K562 (cell line): Measurements from ENCODE around the gene TIGAR. TPM values are rescaled to one million over a fixed set of nuclear protein-coding genes. Genes with fewer than 3 reads are reported as not detected.

ENCODE experiments used
- CEBPB ChIP-seq: fragments of 450-650 bp; IDR thresholded peaks from 2 replicates; pipeline ENCODE4 v1.6.1; 2016; ENCODE audit warnings: missing genetic modification characterization, missing compliant biosample characterization
- GABPB1 ChIP-seq: sonication (generic); formaldehyde crosslinking; IDR thresholded peaks from 2 replicates; pipeline ENCODE4 v1.8.0; 2022; ENCODE audit warnings: mild to moderate bottlenecking, missing genetic modification reagents
- GATAD2A ChIP-seq: fragments of 450-650 bp; IDR thresholded peaks from 2 replicates; pipeline ENCODE4 v1.6.1; 2017
- L3MBTL2 ChIP-seq: fragments of 450-650 bp; IDR thresholded peaks from 2 replicates; pipeline ENCODE4 v1.6.1; 2016; ENCODE audit warnings: mild to moderate bottlenecking, moderate library complexity
- NR2C1 ChIP-seq, 2 experiments: fragments of 450-650 bp; IDR thresholded peaks; 2 replicates each; pipeline ENCODE4 v1.6.1; 2017; ENCODE audit warnings: mild to moderate bottlenecking in 2 of 2, antibody characterized with exemption in 1 of 2, inconsistent platforms in 1 of 2, missing compliant biosample characterization in 1 of 2, missing genetic modification characterization in 1 of 2
- NR2C2 ChIP-seq, 2 experiments: fragments of 200-800 bp in 1 of 2; sonication (Bioruptor generic) in 1 of 2; sonication (generic) in 1 of 2; formaldehyde crosslinking in 1 of 2; IDR thresholded peaks; 2 replicates each; pipeline versions ENCODE4 v1.6.1 to v1.8.0; 2016 to 2022; ENCODE audit warnings: mild to moderate bottlenecking in 1 of 2, missing compliant biosample characterization in 1 of 2, missing genetic modification characterization in 1 of 2, missing genetic modification reagents in 1 of 2
- RBFOX2 ChIP-seq: fragments of 200-400 bp; formaldehyde crosslinking; IDR thresholded peaks from 2 replicates; pipeline ENCODE4 v1.6.1; 2017; ENCODE audit warnings: low read depth, mild to moderate bottlenecking, low read length, moderate library complexity
- REST ChIP-seq, 2 experiments: fragments of 450-650 bp; formaldehyde crosslinking in 1 of 2; IDR thresholded peaks; 2 replicates each; pipeline versions ENCODE4 v1.4.0 to v1.6.1; 2014 to 2020; ENCODE audit warnings: mild to moderate bottlenecking in 2 of 2, borderline replicate concordance in 1 of 2, low read depth in 1 of 2
- SOX6 ChIP-seq: fragments of 450-650 bp; IDR thresholded peaks from 2 replicates; pipeline ENCODE4 v1.6.1; 2014; ENCODE audit warnings: mild to moderate bottlenecking
- ZNF140 ChIP-seq: fragments of 250-450 bp; sonication (Bioruptor Pico); IDR thresholded peaks from 2 replicates; pipeline ENCODE4 v1.8.0; 2021; ENCODE audit warnings: moderate library complexity, mild to moderate bottlenecking, inconsistent platforms
- ZNF184 ChIP-seq: sonication (generic); formaldehyde crosslinking; IDR thresholded peaks from 2 replicates; pipeline ENCODE4 v1.5.0; 2020; ENCODE audit warnings: missing genetic modification reagents
- polyA plus RNA-seq, 8 experiments: library from polyadenylated mRNA; depleted of rRNA in 4 of 8; stranded (reverse) in 5 of 8; unstranded in 3 of 8; fragments of >200 nt; fragmentation: Nextera tagmentation in 2 of 8; fragmentation: Illumina TruSeq in 1 of 8; extraction: Ambion mirVana in 2 of 8; extraction: Trizol in 1 of 8; gene quantifications; 2 replicates each; pipeline versions ENCODE4 v1.2.1 to v1.2.3, GENCODE V29; 2011 to 2014; ENCODE audit warnings: inconsistent platforms in 1 of 8, missing spikeins in 1 of 8
- total RNA-seq, 7 experiments: library from RNA; depleted of rRNA in 6 of 7; stranded (reverse); fragments of >200 nt in 6 of 7; fragmentation: Illumina TruSeq in 2 of 7; extraction: Trizol in 2 of 7; gene quantifications; 2 replicates each; pipeline versions ENCODE4 v1.2.1 to v1.2.3, GENCODE V29; 2011 to 2021; ENCODE audit warnings: low replicate concordance in 1 of 7
- TF ChIP-seq, protein P1 (sequence below): fragments of 450-650 bp; formaldehyde crosslinking; IDR thresholded peaks from 2 replicates; pipeline ENCODE4 v1.4.0; 2020; ENCODE audit warnings: mild to moderate bottlenecking, moderate library complexity
- TF ChIP-seq, protein P2 (sequence below), 2 experiments: fragments of 450-650 bp; IDR thresholded peaks; 2 replicates each; pipeline ENCODE4 v1.6.1; 2016
- TF ChIP-seq, protein P3 (sequence below): fragments of 450-650 bp; formaldehyde crosslinking; IDR thresholded peaks from 2 replicates; pipeline ENCODE4 v1.4.0; 2020; ENCODE audit warnings: mild to moderate bottlenecking, moderate library complexity

TIGAR gene
- total and polyA plus RNA-seq, 9 of the 15 experiments (the other 6 are each of a cell fraction or from before 2014, with no cell fraction given), result 0.11 to 1.0 (median 0.53) TPM; not detected in 2

GRCh38 chr12:4276524-4277204, 44.3 kb upstream of the TIGAR start (continued):
- peak; percentile 77 for TF ChIP-seq REST (IDR thresholded peaks at IDR 0.05; ENCODE audit: borderline replicate concordance)
- TF ChIP-seq REST (CRISPR knock-in tag; IDR thresholded peaks at IDR 0.05; ENCODE audit: low read depth), result no peak
- peak; percentile 52; the same call in 1 of the 2 replicates for TF ChIP-seq NR2C1 (IDR thresholded peaks at IDR 0.05)
- TF ChIP-seq NR2C1 (tag; IDR thresholded peaks at IDR 0.05), result no peak
- TF ChIP-seq, protein P1, sequence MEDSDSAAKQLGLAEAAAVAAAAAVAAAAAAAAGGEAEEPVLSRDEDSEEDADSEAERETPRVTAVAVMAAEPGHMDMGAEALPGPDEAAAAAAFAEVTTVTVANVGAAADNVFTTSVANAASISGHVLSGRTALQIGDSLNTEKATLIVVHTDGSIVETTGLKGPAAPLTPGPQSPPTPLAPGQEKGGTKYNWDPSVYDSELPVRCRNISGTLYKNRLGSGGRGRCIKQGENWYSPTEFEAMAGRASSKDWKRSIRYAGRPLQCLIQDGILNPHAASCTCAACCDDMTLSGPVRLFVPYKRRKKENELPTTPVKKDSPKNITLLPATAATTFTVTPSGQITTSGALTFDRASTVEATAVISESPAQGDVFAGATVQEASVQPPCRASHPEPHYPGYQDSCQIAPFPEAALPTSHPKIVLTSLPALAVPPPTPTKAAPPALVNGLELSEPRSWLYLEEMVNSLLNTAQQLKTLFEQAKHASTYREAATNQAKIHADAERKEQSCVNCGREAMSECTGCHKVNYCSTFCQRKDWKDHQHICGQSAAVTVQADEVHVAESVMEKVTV (CRISPR knock-in tag), result peak; percentile 80
- TF ChIP-seq SOX6, result no peak
- no peak for TF ChIP-seq GABPB1 (CRISPR knock-in tag)
- TF ChIP-seq RBFOX2, result 0 out of 2 replicates have a peak, but pooled peaks have one; percentile 36
- no peak for TF ChIP-seq NR2C2 (CRISPR knock-in tag; IDR thresholded peaks at IDR 0.05)
- TF ChIP-seq NR2C2 (tag; IDR thresholded peaks at IDR 0.05), result peak; percentile 36; the same call in 1 of the 2 replicates
- no peak for TF ChIP-seq GATAD2A
- TF ChIP-seq ZNF184 (CRISPR knock-in tag), result no peak
- no peak for TF ChIP-seq CEBPB (tag)
- TF ChIP-seq, protein P2, sequence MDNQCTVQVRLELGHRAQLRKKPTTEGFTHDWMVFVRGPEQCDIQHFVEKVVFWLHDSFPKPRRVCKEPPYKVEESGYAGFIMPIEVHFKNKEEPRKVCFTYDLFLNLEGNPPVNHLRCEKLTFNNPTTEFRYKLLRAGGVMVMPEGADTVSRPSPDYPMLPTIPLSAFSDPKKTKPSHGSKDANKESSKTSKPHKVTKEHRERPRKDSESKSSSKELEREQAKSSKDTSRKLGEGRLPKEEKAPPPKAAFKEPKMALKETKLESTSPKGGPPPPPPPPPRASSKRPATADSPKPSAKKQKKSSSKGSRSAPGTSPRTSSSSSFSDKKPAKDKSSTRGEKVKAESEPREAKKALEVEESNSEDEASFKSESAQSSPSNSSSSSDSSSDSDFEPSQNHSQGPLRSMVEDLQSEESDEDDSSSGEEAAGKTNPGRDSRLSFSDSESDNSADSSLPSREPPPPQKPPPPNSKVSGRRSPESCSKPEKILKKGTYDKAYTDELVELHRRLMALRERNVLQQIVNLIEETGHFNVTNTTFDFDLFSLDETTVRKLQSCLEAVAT (IDR thresholded peaks at IDR 0.05), result peak in 1 of 2 experiments; percentile 32; a peak in 1 of 4 replicates
- no peak for TF ChIP-seq ZNF140 (CRISPR knock-in tag)
- TF ChIP-seq L3MBTL2, result no peak
- TF ChIP-seq, protein P3, sequence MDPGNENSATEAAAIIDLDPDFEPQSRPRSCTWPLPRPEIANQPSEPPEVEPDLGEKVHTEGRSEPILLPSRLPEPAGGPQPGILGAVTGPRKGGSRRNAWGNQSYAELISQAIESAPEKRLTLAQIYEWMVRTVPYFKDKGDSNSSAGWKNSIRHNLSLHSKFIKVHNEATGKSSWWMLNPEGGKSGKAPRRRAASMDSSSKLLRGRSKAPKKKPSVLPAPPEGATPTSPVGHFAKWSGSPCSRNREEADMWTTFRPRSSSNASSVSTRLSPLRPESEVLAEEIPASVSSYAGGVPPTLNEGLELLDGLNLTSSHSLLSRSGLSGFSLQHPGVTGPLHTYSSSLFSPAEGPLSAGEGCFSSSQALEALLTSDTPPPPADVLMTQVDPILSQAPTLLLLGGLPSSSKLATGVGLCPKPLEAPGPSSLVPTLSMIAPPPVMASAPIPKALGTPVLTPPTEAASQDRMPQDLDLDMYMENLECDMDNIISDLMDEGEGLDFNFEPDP (CRISPR knock-in tag), result no peak
